ENCODE data around the gene CEACAM19. TPM values are rescaled to one million over a fixed set of nuclear protein-coding genes. Genes with fewer than 3 reads are reported as not detected.

Gene CEACAM19
- total and polyA plus RNA-seq, 2 of the 13 experiments (the other 11 are each of a cell fraction or from before 2014, with no cell fraction given), result 1.3 to 4.0 TPM

DNA sequence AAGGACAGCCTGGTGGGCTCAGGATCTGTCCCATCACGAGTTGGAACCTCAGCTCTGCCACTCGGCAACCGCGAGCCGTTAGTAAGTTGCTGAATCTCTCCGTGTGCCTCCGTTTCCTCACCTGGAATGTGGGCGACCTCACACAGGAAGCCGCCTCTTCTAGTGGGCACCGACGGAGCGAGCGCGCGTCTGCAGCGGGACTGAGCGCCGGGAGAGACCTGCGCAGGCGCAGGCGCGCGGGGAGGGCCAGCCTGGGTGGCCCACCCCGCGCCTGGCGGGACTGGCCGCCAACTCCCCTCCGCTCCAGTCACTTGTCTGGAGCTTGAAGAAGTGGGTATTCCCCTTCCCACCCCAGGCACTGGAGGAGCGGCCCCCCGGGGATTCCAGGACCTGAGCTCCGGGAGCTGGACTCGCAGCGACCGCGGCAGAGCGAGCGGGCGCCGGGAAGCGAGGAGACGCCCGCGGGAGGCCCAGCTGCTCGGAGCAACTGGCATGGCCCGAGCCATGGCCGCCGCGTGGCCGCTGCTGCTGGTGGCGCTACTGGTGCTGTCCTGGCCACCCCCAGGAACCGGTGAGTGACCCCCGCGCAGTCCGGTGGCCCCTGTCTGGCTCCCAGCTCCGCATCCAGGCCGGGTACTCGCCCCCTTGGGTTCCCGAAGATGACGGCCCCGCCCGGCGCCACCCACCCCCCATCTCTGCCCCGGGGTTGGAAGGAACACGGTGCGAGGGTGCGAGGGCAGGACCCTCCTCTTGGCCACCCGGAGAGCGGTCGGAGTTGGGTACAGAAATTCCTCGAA lies 27.5 kb upstream of the CEACAM19 start, which contains the start of gene PVR (continued):
- TF ChIP-seq, protein P1, sequence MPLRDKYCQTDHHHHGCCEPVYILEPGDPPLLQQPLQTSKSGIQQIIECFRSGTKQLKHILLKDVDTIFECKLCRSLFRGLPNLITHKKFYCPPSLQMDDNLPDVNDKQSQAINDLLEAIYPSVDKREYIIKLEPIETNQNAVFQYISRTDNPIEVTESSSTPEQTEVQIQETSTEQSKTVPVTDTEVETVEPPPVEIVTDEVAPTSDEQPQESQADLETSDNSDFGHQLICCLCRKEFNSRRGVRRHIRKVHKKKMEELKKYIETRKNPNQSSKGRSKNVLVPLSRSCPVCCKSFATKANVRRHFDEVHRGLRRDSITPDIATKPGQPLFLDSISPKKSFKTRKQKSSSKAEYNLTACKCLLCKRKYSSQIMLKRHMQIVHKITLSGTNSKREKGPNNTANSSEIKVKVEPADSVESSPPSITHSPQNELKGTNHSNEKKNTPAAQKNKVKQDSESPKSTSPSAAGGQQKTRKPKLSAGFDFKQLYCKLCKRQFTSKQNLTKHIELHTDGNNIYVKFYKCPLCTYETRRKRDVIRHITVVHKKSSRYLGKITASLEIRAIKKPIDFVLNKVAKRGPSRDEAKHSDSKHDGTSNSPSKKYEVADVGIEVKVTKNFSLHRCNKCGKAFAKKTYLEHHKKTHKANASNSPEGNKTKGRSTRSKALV (CRISPR knock-in tag; IDR thresholded peaks at IDR 0.05), result peak; percentile 41; the same call in 1 of the 2 replicates
- TF ChIP-seq BORCS8-MEF2B (CRISPR knock-in tag; IDR thresholded peaks at IDR 0.05) (0 out of 2 replicates have a peak, but pooled peaks have one; percentile 46), NRL (CRISPR knock-in tag; IDR thresholded peaks at IDR 0.05; ENCODE audit: borderline replicate concordance) (peak; percentile 40; the same call in 1 of the 2 replicates), MAF1 (CRISPR knock-in tag; IDR thresholded peaks at IDR 0.05; ENCODE audit: borderline replicate concordance) (no peak), ZBTB42 (CRISPR knock-in tag; IDR thresholded peaks at IDR 0.05) (0 out of 2 replicates have a peak, but pooled peaks have one; percentile 62), ZNF672 (CRISPR knock-in tag; IDR thresholded peaks at IDR 0.05) (no peak), SALL1 (CRISPR knock-in tag; IDR thresholded peaks at IDR 0.05) (peak; percentile 43; the same call in 1 of the 2 replicates), SSRP1 (CRISPR knock-in tag; IDR thresholded peaks at IDR 0.05) (no peak), ZNF354B (CRISPR knock-in tag; IDR thresholded peaks at IDR 0.05) (peak; percentile 73; the same call in 1 of the 2 replicates), PRMT3 (CRISPR knock-in tag; IDR thresholded peaks at IDR 0.05; ENCODE audit: borderline replicate concordance, low read depth) (no peak), ZNF30 (CRISPR knock-in tag; IDR thresholded peaks at IDR 0.05) (no peak), ZMYM2 (CRISPR knock-in tag; IDR thresholded peaks at IDR 0.05) (no peak)
- TF ChIP-seq, protein P2, sequence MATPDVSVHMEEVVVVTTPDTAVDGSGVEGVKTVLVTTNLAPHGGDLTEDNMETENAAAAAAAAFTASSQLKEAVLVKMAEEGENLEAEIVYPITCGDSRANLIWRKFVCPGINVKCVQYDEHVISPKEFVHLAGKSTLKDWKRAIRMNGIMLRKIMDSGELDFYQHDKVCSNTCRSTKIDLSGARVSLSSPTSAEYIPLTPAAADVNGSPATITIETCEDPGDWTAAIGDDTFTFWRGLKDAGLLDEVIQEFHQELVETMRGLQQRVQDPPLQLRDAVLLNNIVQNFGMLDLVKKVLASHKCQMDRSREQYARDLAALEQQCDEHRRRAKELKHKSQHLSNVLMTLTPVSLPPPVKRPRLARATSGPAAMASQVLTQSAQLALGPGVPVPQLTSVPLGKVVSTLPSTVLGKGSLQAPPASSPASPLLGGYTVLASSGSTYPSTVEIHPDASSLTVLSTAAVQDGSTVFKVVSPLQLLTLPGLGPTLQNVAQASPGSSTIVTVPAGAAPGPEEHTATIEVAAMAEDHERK (CRISPR knock-in tag; IDR thresholded peaks at IDR 0.05; ENCODE audit: low read depth), result no peak
- TF ChIP-seq, protein P3, sequence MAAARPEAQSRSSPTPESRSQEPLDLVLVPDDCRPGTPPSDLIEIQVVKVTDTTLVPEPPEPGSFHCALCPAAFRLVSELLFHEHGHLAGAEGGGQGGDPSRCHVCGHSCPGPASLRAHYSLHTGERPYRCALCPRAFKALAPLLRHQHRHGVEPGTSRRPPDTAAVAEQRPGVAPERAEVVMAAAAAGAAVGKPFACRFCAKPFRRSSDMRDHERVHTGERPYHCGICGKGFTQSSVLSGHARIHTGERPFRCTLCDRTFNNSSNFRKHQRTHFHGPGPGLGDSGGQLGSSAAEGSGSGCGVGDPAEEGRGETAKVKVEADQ (CRISPR knock-in tag; IDR thresholded peaks at IDR 0.05; ENCODE audit: borderline replicate concordance), result peak; percentile 34; the same call in 1 of the 2 replicates
- TF ChIP-seq, protein P4, sequence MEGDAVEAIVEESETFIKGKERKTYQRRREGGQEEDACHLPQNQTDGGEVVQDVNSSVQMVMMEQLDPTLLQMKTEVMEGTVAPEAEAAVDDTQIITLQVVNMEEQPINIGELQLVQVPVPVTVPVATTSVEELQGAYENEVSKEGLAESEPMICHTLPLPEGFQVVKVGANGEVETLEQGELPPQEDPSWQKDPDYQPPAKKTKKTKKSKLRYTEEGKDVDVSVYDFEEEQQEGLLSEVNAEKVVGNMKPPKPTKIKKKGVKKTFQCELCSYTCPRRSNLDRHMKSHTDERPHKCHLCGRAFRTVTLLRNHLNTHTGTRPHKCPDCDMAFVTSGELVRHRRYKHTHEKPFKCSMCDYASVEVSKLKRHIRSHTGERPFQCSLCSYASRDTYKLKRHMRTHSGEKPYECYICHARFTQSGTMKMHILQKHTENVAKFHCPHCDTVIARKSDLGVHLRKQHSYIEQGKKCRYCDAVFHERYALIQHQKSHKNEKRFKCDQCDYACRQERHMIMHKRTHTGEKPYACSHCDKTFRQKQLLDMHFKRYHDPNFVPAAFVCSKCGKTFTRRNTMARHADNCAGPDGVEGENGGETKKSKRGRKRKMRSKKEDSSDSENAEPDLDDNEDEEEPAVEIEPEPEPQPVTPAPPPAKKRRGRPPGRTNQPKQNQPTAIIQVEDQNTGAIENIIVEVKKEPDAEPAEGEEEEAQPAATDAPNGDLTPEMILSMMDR (CRISPR knock-in tag; IDR thresholded peaks at IDR 0.05), result peak; percentile 35
- TF ChIP-seq, protein P5, sequence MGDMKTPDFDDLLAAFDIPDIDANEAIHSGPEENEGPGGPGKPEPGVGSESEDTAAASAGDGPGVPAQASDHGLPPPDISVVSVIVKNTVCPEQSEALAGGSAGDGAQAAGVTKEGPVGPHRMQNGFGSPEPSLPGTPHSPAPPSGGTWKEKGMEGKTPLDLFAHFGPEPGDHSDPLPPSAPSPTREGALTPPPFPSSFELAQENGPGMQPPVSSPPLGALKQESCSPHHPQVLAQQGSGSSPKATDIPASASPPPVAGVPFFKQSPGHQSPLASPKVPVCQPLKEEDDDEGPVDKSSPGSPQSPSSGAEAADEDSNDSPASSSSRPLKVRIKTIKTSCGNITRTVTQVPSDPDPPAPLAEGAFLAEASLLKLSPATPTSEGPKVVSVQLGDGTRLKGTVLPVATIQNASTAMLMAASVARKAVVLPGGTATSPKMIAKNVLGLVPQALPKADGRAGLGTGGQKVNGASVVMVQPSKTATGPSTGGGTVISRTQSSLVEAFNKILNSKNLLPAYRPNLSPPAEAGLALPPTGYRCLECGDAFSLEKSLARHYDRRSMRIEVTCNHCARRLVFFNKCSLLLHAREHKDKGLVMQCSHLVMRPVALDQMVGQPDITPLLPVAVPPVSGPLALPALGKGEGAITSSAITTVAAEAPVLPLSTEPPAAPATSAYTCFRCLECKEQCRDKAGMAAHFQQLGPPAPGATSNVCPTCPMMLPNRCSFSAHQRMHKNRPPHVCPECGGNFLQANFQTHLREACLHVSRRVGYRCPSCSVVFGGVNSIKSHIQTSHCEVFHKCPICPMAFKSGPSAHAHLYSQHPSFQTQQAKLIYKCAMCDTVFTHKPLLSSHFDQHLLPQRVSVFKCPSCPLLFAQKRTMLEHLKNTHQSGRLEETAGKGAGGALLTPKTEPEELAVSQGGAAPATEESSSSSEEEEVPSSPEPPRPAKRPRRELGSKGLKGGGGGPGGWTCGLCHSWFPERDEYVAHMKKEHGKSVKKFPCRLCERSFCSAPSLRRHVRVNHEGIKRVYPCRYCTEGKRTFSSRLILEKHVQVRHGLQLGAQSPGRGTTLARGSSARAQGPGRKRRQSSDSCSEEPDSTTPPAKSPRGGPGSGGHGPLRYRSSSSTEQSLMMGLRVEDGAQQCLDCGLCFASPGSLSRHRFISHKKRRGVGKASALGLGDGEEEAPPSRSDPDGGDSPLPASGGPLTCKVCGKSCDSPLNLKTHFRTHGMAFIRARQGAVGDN (CRISPR knock-in tag; IDR thresholded peaks at IDR 0.05), result peak; percentile 97
- TF ChIP-seq, protein P6, sequence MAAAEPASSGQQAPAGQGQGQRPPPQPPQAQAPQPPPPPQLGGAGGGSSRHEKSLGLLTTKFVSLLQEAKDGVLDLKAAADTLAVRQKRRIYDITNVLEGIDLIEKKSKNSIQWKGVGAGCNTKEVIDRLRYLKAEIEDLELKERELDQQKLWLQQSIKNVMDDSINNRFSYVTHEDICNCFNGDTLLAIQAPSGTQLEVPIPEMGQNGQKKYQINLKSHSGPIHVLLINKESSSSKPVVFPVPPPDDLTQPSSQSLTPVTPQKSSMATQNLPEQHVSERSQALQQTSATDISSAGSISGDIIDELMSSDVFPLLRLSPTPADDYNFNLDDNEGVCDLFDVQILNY (CRISPR knock-in tag; conservative IDR thresholded peaks at IDR 0.05), result no peak
